Liver (tissue), 3 donors: ENCODE data around the gene RBBP7.

Source experiments
- ATF3 ChIP-seq: IDR thresholded peaks from 2 replicates; pipeline ENCODE4 v1.6.1; 2016; ENCODE audit warnings: antibody characterized with exemption
- CTCF ChIP-seq: fragments of 150-350 bp; IDR thresholded peaks from 2 replicates; pipeline ENCODE4 v1.5.1; 2017; ENCODE audit warnings: improper control_type of control experiment, low read depth, low read length; ENCODE audit not compliant: missing input control
- EGR1 ChIP-seq, 2 donors: IDR thresholded peaks; 2 replicates each; pipeline ENCODE4 v1.6.1; 2016 to 2018; ENCODE audit warnings: antibody characterized with exemption in 2 of 2, low read depth in 2 of 2
- FOXA1 ChIP-seq: IDR thresholded peaks from 2 replicates; pipeline ENCODE4 v1.6.1; 2016; ENCODE audit warnings: antibody characterized with exemption
- GABPA ChIP-seq, 2 donors: IDR thresholded peaks in 1 of 2; conservative IDR thresholded peaks in 1 of 2; 2 replicates each; pipeline ENCODE4 v1.6.1; 2016; ENCODE audit warnings: antibody characterized with exemption in 2 of 2, mild to moderate bottlenecking in 1 of 2, moderate library complexity in 1 of 2
- JUND ChIP-seq, 2 donors: IDR thresholded peaks; 2 replicates each; pipeline ENCODE4 v1.6.1; 2016; ENCODE audit warnings: antibody characterized with exemption in 2 of 2
- MAX ChIP-seq: IDR thresholded peaks from 2 replicates; pipeline ENCODE4 v1.6.1; 2016; ENCODE audit warnings: antibody characterized with exemption
- NR2F2 ChIP-seq: IDR thresholded peaks from 2 replicates; pipeline ENCODE4 v1.6.1; 2016; ENCODE audit warnings: antibody characterized with exemption
- RAD21 ChIP-seq, 2 donors: IDR thresholded peaks; 2 replicates each; pipeline ENCODE4 v1.6.1; 2016; ENCODE audit warnings: antibody characterized with exemption in 2 of 2, mild to moderate bottlenecking in 2 of 2
- REST ChIP-seq: IDR thresholded peaks from 2 replicates; pipeline ENCODE4 v1.6.1; 2016; ENCODE audit warnings: antibody characterized with exemption, mild to moderate bottlenecking
- RXRA ChIP-seq, 2 donors: IDR thresholded peaks; 2 replicates each; pipeline ENCODE4 v1.6.1; 2017 to 2018; ENCODE audit warnings: antibody characterized with exemption in 2 of 2, mild to moderate bottlenecking in 1 of 2
- SP1 ChIP-seq: IDR thresholded peaks from 2 replicates; pipeline ENCODE4 v1.6.1; 2018; ENCODE audit warnings: antibody characterized with exemption, mild to moderate bottlenecking
- TAF1 ChIP-seq: conservative IDR thresholded peaks from 2 replicates; pipeline ENCODE4 v1.6.1; 2016; ENCODE audit warnings: antibody characterized with exemption, mild to moderate bottlenecking
- donor health status: healthy.
- donor health status: healthy.

GRCh38 chrX:16796298-16796697 lies 73.9 kb downstream of the RBBP7 start:
- TF ChIP-seq CTCF: no peak
- no peak for TF ChIP-seq EGR1 (IDR thresholded peaks at IDR 0.05; ENCODE audit: low read depth in 2 of 2)
- TF ChIP-seq TAF1: no peak
- TF ChIP-seq REST: no peak
- TF ChIP-seq MAX: no peak
- TF ChIP-seq NR2F2: no peak
- TF ChIP-seq RXRA (IDR thresholded peaks at IDR 0.05): no peak
- no peak for TF ChIP-seq GABPA (IDR thresholded peaks at IDR 0.05 in 1 of 2, conservative IDR thresholded peaks at IDR 0.05 in 1 of 2)
- TF ChIP-seq SP1: no peak
- TF ChIP-seq ATF3: no peak
- TF ChIP-seq RAD21 (IDR thresholded peaks at IDR 0.05): no peak
- TF ChIP-seq JUND (IDR thresholded peaks at IDR 0.05): no peak
- no peak for TF ChIP-seq FOXA1
